Measurements from ENCODE around the gene TUB.

The TUB gene

GRCh38 chr11:8045839-8046238 lies 35.2 kb upstream of the TUB start:
- no peak for DNase-seq

DNA sequence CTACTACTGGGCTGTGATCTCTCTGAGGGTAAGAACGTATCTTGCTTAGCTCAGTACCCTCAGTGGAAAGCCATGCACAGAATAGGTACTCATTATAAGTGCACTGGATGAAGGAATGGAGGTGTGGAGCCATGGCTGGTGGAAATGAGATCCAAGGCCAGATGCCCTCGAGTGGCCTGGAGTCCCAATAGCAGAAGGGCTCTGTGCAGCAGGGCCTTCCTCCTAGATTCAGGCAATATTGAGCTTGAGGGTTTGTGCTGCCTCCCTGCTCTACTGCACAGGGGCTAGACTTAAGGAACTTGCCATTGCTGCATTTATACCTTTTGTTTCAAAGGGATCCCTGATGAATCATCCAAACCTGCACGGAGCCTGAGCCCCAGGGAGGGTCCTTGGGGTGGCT lies 33.6 kb upstream of the TUB start:
- DNase-seq: no peak

DNA sequence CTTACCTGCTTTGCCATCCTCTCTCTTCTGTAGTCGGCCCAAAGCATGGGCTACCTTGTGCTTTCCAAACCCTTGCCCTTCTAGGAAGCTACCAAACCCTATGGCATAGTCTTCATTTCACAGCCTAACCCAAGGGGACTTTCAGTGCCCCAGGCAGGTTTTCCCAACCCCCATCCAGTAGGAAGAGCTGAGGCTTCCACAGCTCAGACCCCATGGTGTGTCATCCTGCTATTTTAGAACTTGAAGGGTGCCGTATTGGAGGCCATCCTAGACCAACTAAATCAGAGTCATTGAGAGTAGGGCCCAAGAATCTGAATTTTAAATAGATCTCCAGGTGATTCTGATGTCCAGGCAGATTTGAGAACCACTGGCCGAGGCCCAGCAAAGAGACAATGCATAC lies 31.9 kb upstream of the TUB start:
- no peak for DNase-seq

- DNase-seq: no peak
Observed at GRCh38 chr11:8055091-8055835, 25.7 kb upstream of the TUB start.

GRCh38 chr11:8055836-8056526 lies 25.0 kb upstream of the TUB start:
- no peak for DNase-seq

DNA sequence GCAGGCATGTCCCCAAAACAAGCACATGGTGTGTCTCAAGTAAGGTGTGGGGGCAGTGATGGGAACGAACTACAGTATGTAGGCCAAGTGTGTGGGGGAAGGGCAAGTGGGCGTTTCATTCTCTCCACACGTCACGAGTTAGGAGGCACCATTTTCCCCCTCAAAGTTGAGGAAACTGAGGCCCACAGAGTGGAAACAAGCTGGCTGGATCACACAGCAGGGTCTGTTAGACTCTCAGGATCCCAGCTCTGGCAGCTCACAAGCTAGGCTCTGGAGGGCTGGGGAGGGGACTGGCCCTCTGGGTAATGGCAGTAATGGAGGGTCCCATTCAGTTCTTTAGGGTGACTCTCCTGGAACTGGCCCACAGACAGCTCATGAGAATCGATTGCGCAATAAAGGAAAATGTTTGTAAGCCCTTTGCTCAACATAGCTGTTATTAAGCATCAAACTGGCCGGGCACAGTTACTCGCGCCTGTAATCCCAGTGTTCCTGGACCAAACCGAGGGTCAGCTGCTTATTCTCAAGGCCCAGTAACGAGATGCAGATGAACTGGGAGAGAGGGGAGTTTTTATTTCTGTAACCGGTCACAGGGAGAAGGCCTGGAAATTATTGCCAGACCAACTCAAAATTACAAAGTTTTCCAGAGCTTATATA lies 24.1 kb upstream of the TUB start:
- no peak for DNase-seq

- DNase-seq: no peak
Observed at GRCh38 chr11:8058216-8058615, 22.8 kb upstream of the TUB start.

DNA sequence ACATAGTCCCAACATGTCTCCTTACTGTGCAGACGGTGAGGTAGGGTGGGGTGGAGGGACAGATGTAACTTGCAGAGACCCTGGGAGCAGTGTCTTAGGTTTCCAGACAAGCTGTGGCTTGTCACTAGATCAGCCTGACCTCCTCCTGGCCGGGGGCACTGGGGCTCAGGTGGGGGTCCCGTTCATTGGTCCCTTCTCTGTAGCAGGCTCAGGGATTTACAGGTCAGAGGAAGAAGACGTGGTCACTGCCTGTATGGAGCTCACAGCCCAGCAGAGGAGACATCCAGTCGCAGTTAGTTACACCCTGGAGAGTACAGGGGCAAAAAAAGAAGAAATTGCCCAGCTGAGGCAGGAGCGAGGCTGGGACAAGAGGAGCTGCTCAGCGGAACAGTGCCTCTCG lies 22.0 kb upstream of the TUB start:
- no peak for DNase-seq

DNA sequence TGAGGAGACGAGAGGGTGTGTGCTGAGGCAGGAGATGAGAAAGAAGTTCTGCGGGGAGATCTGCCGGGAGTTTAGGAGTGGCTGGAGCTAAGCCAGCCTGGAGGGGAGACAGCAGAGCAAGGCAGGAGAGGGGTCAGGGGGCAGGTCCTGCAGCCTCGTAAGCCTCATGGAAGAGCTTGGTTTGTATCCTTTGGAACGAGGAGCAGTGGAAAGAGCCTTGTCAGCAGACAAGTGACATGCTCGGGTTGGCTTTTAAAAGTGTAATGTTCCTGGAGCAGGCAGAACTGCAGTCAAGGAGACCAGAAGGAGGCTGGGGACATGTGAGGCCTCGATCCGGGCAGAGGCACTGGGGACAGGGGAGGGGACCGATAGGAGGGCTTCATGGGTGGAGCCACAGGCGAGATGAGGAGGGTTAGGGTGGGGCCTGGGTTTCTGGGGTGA lies 21.4 kb upstream of the TUB start:
- no peak for DNase-seq

DNA sequence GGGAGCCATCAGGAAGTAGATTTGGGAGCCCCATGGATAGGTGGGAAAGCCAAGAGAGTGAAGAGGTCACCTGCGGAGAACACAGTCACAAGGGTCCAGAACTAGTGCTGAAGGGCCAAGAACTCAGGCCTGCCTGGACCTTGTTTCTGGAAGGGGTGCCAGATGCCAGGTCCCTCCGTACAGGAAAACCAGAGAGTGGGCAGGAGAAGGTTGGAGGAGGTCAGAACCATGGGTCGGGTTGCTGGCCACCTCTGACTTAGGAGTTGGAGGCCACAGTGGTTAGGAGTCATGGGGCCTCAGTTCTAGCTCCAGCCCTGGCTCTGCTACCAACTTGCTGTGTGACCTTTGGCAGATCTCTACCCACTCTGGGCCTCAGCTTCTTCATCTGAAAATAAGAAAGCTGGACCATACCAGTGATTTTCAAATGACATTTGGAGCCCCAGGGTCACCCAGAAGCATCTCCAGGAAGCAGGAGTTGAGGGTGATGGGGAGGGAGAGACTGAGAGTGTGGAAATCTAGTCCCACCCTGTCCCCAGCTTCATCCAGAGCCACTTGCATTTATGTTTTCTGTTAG lies 20.8 kb upstream of the TUB start:
- no peak for DNase-seq

DNA sequence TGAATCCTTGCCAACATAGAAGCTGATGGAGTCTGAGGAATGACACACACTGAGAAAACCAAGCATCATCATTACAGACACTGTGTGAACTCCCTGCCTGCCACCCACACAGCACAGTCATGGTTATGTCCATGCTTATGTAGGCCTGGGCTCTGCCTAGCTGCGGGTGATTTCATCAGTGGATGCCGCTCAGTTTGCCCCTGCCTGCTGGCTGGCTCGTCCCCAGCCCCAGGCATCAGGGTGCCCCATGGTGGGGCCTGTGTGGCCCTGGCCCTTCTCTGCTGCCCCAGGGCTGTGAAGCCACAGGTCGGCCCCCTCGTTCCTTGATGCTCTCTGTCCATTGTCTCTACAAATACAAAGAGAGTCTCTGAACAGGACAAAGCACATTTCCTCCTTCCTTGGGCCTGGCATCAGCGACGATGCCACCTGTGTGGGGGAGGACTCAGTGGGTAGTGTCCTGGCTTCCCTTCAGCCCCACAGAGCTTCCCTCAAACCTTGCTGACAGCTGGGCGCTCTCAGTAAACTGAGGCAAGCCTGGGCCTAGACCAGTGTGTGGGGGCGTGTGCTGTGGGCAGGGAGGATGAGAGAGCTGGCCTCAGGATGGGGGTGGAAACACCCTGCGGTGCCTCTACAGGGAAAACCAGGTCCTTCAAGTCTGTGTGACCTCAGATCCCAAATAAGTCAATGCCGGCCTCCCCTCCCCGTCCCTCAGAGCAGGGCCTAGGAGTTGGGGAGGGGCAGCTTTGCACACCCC lies 20.0 kb upstream of the TUB start:
- DNase-seq: no peak

GRCh38 chr11:8061555-8062428 lies 19.2 kb upstream of the TUB start:
- no peak for DNase-seq

- DNase-seq: no peak
Observed at GRCh38 chr11:8062781-8063257, 18.2 kb upstream of the TUB start.

- no peak for DNase-seq
Observed at GRCh38 chr11:8063324-8063723, 17.7 kb upstream of the TUB start.

GRCh38 chr11:8065031-8065430 lies 16.0 kb upstream of the TUB start:
- DNase-seq: no peak

DNA sequence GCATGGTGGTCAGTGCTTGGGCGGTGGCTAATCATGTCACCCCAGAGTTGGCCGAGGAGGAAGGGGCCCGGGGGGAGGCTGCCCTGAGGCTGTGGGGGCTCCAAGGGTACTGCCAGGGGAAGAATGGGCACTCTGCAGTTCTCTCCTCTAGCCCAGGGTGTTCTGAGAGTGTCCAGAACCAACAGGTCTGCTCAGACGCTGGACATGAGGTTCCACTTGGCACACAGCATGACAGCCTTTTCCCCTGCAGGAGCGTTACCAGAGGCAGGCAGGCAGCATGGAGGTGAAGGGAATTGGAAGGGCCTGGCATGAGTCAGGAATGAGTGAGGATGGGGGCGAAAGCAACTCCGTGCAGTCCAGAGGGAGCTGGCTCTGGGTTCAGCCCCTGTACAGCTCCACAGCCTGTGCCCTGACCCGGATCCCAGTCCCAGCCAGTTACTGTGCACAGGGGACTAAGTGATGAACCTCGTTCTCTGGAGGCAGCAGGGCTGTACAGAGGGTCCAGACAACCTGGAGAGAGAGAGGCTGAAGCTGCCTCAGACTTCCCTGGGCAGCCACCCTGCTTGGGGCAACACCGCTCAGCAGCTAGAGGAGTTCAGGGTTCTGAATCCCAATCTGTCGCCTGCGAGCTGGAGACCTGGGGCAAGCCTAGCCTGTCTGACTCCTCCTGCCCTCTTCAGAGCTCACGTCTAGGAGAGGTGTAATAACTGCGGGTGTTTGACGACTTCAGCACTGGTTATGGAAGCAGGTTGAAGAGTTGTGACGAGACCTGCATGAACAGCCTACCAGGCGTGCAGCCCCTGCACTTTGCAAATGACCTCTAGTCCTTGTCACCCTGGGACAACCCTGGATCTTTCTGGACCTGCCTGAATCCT lies 14.7 kb upstream of the TUB start:
- DNase-seq: no peak

DNA sequence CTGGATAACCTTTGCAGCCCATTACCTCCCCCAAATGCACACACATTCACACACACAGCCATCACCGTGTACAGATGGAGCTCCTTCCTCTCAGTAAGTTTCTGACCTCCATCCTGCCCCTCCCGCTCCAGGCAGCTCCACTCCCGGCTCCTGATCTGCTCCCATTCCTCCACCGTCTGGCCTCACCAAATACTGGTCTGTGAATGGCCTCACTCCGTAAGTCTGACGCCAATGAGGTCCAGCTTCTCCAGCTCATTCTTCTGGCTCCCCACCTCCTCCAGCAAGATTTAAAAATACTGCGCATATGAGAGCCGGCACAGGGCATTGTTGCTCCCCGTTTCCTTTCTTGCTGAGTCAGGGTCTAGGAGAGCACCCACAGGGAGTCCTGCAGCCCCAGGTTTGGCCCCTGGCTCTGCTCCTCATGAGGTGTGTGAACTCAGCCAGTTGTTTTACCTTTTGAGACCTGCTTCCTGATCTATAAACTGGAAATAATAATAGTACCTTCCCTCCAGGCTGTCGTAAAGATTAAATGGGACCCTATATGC lies 14.0 kb upstream of the TUB start:
- no peak for DNase-seq

DNA sequence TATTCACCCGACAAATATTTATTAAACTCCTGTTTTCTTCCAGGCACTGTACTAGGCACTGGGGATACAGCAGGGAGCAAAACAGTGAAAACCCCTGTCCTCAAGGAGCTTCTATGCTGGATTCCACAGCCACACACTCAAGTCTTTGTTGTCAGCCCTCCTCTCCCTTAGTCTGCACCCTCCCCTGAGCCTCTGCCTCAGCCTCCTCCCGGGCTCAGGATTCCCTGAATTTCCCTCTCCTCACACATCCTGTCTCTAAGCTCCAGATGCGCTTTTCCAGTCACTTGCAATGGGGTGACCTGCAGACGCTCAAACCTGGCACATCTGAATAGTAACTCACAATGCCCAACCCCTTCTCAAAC lies 13.5 kb upstream of the TUB start:
- DNase-seq: no peak

DNA sequence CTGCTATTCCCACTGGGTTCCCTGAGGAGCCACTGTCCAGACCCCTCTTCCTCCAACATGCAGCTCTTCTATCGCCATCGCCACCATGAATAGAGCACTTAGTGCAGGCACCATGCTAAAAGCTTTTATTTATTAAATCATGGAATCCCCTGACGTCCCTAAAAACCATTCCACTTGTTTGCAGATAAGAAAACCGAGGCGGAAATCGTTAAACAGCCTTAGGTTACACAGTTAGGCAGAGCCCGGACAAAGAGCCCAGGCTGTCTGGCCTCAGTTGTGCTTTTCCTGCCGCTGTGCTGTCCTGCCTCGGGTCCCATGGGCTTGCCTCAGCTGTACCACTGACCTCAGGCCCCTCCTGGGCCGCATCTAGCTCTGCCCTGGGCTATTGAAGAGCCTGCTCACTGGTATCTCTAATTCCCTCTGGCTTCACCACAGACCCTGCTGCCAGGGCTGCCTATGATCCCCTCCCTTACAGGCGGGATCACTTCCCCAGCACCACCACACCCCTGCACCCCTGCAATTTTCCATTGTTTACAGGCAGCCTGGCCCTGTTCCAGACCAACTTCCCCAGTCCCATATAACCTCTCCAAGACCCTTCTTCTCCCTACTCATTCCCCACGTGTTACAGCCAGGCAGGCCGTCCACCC lies 13.0 kb upstream of the TUB start:
- DNase-seq: no peak

DNA sequence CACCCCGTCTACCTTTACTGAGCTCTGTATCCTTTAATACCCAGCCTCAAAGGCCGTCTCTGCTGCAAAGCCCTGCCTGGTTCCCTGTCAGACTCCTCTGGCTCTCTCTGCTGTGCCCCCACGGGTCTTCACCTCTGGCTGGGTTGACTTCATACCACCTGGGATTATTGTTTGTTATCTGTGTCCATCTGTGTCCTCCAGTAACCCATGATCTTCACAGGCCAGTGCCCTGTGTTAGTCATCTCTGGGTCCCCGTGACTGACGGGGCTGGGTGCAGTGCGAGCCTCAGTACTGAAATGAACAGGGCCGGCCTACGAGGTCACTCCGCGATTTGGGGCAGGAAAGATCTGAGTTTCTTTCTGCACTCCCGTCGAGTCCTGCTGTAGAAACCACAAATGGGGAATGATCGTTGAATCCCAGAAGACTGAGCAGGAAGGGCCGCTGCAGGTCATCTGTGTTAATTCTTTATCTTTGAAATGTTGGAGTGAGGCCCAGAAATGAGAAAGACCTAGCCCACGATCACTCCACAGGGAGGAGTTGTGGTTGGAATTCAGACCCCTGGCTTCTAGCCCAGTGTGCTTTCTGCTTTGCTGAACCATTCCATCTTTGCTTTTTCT lies 12.3 kb upstream of the TUB start:
- no peak for DNase-seq
